B cell (primary cell): ENCODE data around the gene CNTN4.

Source experiments
- CTCF ChIP-seq: fragments of 200-600 bp; IDR thresholded peaks from one replicate; pipeline ENCODE4 v1.8.0; 2022; ENCODE audit warnings: antibody characterized with exemption, mild to moderate bottlenecking
- EZH2 ChIP-seq: IDR thresholded peaks from 2 replicates; pipeline ENCODE4 v1.6.1; 2012; ENCODE audit warnings: borderline replicate concordance, low read depth, mild to moderate bottlenecking, moderate library complexity, low read length; ENCODE audit not compliant: insufficient read depth, poor library complexity, severe bottlenecking

- TF ChIP-seq CTCF (no peak), EZH2 (no peak)
Measured at GRCh38 chr3:2635511-2635910, 536.8 kb downstream of the CNTN4 start.
